Tibial nerve (tissue), 4 donors: ENCODE results near the gene SLC8A2. TPM values are rescaled to one million over a fixed set of nuclear protein-coding genes. Genes with fewer than 3 reads are reported as not detected.
A peak's percentile ranks its signal among the peaks of the same experiment; 100 is the strongest.

ENCODE experiments used
- DNase-seq, 2 donors: peaks; one replicate each; pipeline ENCODE4 v3.0.0-alpha.2; 2019; ENCODE audit warnings: low spot score in 2 of 2
- H3K27ac ChIP-seq, 4 donors: fragments of 200-600 bp; sonication (generic) in 3 of 4; one replicate each; pipeline ENCODE4 v1.5.1; 2017 to 2019; ENCODE audit warnings: mild to moderate bottlenecking in 1 of 4
- H3K27me3 ChIP-seq, 2 donors: fragments of 200-600 bp; sonication (generic) in 1 of 2; one replicate each; pipeline versions ENCODE4 v1.5.1 to v1.6.0; 2017 to 2019
- H3K36me3 ChIP-seq, 3 donors: fragments of 200-600 bp; sonication (generic); one replicate each; pipeline ENCODE4 v1.5.1; 2018 to 2019
- H3K4me1 ChIP-seq, 4 donors: fragments of 200-600 bp; sonication (generic) in 3 of 4; one replicate each; pipeline ENCODE4 v1.5.1; 2017 to 2019
- H3K4me3 ChIP-seq, 4 donors: fragments of 200-600 bp; sonication (generic) in 3 of 4; one replicate each; pipeline ENCODE4 v1.5.1; 2017 to 2019; ENCODE audit warnings: mild to moderate bottlenecking in 1 of 4, moderate library complexity in 1 of 4
- H3K9me3 ChIP-seq, 4 donors: fragments of 200-600 bp; sonication (generic) in 3 of 4; one replicate each; pipeline ENCODE4 v1.5.1; 2017 to 2019
- CTCF ChIP-seq, 5 experiments: fragments of 200-600 bp in 3 of 5; fragments of 450-650 bp in 2 of 5; sonication (generic) in 3 of 5; IDR thresholded peaks; one replicate each; pipeline ENCODE4 v1.5.1; 2016 to 2019; ENCODE audit warnings: antibody characterized with exemption in 5 of 5, mild to moderate bottlenecking in 3 of 5, moderate library complexity in 2 of 5
- EP300 ChIP-seq, 2 donors: sonication (generic); formaldehyde crosslinking; IDR thresholded peaks; one replicate each; pipeline ENCODE4 v1.6.1; 2017; ENCODE audit warnings: antibody characterized with exemption in 2 of 2, mild to moderate bottlenecking in 1 of 2
- POLR2A ChIP-seq, 2 donors: fragments of 450-650 bp; IDR thresholded peaks; one replicate each; pipeline ENCODE4 v1.6.1; 2017; ENCODE audit warnings: antibody characterized with exemption in 2 of 2, mild to moderate bottlenecking in 2 of 2, moderate library complexity in 2 of 2
- WGBS, 2 donors: methylation state at CpG; one replicate each; pipeline ENCODE4 v1.1.5; 2018; 5-methylcytosine and 5-hydroxymethylcytosine counted together
- total RNA-seq, 4 donors: library from RNA; depleted of rRNA; stranded (reverse); fragments of >200 nt; gene quantifications; one replicate each; pipeline ENCODE4 v1.1.0, GENCODE V29; 2016

SLC8A2 gene
- total RNA-seq, 4 donors from 2014 or later = not detected

DNA sequence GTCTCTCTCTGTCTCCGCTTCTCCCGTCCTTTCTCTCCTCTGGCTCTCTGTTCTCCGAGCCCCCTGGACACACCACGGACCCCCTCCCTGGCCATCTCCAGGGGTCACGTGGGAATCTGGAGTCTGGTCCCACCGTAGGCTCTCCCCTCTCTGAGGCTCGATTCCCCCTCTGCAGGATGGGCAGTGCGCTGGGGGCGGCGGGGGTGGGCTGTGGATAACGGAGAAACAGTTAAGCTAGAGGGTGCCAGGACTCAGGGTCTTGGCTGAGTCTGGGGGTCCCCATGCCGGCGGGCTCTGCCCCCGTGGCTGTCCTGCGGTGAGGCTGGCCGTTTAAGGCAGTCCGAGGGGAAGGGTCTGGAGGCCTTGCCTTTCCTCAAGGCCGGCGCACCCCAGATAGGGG lies 51.9 kb downstream of the SLC8A2 start:
- TF ChIP-seq CTCF (IDR thresholded peaks at IDR 0.05) (no peak), POLR2A (IDR thresholded peaks at IDR 0.05) (no peak), EP300 (IDR thresholded peaks at IDR 0.05) (no peak)
- WGBS, 2 donors = 17 to 20% methylated on average over 16 of the region's 19 CpGs
- no peak overlapping the region for H3K27ac ChIP-seq
- H3K9me3 ChIP-seq = no peaks in the 10 kb centered on the region
- H3K27me3 ChIP-seq = peaks cover 0 to 95% of the 10 kb centered on the region in 2 donors
- H3K4me3 ChIP-seq = no peak overlapping the region
- H3K4me1 ChIP-seq = peaks cover 0 to 34% (median 6%) of the 10 kb centered on the region in 4 donors
- no peak for DNase-seq
- H3K36me3 ChIP-seq = no peaks in the 10 kb centered on the region

- H3K27ac ChIP-seq = no peak within 1 kb of the TSS
Observed at GRCh38 chr19:47419030-47419783, 52.5 kb downstream of the SLC8A2 start, which contains the start of gene MEIS3. Gene MEIS3 (minus strand): TSS chr19:47419527. CDS start chr19:47419081, 446 bp downstream.

DNA sequence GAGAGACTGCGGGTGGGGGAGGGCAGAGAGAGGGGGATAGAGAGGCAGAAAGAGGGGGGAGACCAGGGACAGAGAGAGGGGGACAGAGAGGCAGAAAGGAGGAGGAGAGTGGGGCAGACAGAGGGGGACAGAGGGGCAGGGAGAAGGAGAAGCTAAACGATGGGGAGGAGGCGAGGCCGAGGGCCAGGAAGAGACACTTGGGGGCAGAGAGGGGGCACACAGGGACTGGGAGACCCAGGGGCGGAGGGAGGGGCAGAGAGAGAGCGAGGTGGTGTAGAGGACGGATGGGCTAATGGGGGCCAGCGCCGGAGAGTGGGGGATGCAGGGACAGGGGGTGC lies 53.0 kb downstream of the SLC8A2 start:
- H3K27me3 ChIP-seq = peaks cover 0 to 87% of the 10 kb centered on the region in 2 donors

More at GRCh38 chr19:47419030-47419783, 52.5 kb downstream of the SLC8A2 start, which contains the start of gene MEIS3:
- peak within 1 kb of the TSS; percentile 22 to 58 (median 32) for H3K4me3 ChIP-seq
- no peak for DNase-seq
- H3K36me3 ChIP-seq = peaks cover 0 to 6% (median 0%) of the 10 kb centered on the region in 3 donors
- no peaks in the 10 kb centered on the region for H3K9me3 ChIP-seq
- peaks cover 0 to 93% of the 10 kb centered on the region in 2 donors for H3K27me3 ChIP-seq
- no peak for TF ChIP-seq POLR2A (IDR thresholded peaks at IDR 0.05)
- no peak for TF ChIP-seq EP300 (IDR thresholded peaks at IDR 0.05)
- no peak for TF ChIP-seq CTCF (IDR thresholded peaks at IDR 0.05)
- H3K4me1 ChIP-seq = peaks cover 0 to 34% (median 6%) of the 10 kb centered on the region in 4 donors
- 4% methylated on average over 20 to 23 of the region's 70 CpGs for WGBS, 2 donors

GRCh38 chr19:47417746-47418691 lies 53.7 kb downstream of the SLC8A2 start:
- H3K9me3 ChIP-seq = no peaks in the 10 kb centered on the region
- H3K4me1 ChIP-seq = peaks cover 0 to 34% (median 6%) of the 10 kb centered on the region in 4 donors
- H3K4me3 ChIP-seq = peak overlapping the region in 3 of 4 donors; percentile 22 to 58 (median 34)
- no peak for DNase-seq
- TF ChIP-seq CTCF (IDR thresholded peaks at IDR 0.05) = no peak
- no peak for TF ChIP-seq EP300 (IDR thresholded peaks at IDR 0.05)
- TF ChIP-seq POLR2A (IDR thresholded peaks at IDR 0.05) = no peak
- no peak overlapping the region for H3K27ac ChIP-seq
- H3K27me3 ChIP-seq = peaks cover 0 to 81% of the 10 kb centered on the region in 2 donors
- peaks cover 0 to 11% (median 0%) of the 10 kb centered on the region in 3 donors for H3K36me3 ChIP-seq
- WGBS, 2 donors = 11 to 12% methylated on average over 34 of the region's 34 CpGs

More for the DNA sequence above, 53.0 kb downstream of the SLC8A2 start:
- Histone ChIP-seq H3K36me3 (peaks cover 0 to 11% (median 0%) of the 10 kb centered on the region in 3 donors), H3K27ac (no peak overlapping the region), H3K4me1 (peaks cover 0 to 34% (median 6%) of the 10 kb centered on the region in 4 donors), H3K9me3 (no peaks in the 10 kb centered on the region), H3K4me3 (peak overlapping the region; percentile 22 to 58 (median 32))
- 1 to 2% methylated on average over 9 of the region's 9 CpGs for WGBS, 2 donors
- TF ChIP-seq POLR2A (IDR thresholded peaks at IDR 0.05) = no peak
- TF ChIP-seq CTCF (IDR thresholded peaks at IDR 0.05) = no peak
- no peak for DNase-seq
